BLaER1 treated with 17β-estradiol and CSF1 and Interleukin-3, amounts not matched to agents 10 nM and 100 nM (cell line): ENCODE measurements around the gene ZNF552.
"Not testable (repeated sequence)": the region's sequence is repeated elsewhere in the genome, so short reads cannot be mapped to it uniquely, and the experiment has no call there.

Source experiments
- H3K27ac ChIP-seq, 11 experiments: shearing (Covaris generic); formaldehyde crosslinking; 2 replicates each; pipeline ENCODE4 v1.8.1; 2022
- H3K27me3 ChIP-seq, 11 experiments: shearing (Covaris generic); formaldehyde crosslinking; 2 replicates each; pipeline ENCODE4 v1.8.1; 2022
- H3K36me3 ChIP-seq, 11 experiments: shearing (Covaris generic); formaldehyde crosslinking; 2 replicates each; pipeline ENCODE4 v1.8.1; 2022
- H3K4me1 ChIP-seq, 10 experiments: shearing (Covaris generic); formaldehyde crosslinking; 2 replicates each; pipeline ENCODE4 v1.8.1; 2022
- H3K4me2 ChIP-seq, 11 experiments: shearing (Covaris generic); formaldehyde crosslinking; 2 replicates each; pipeline ENCODE4 v1.8.1; 2022
- H3K4me3 ChIP-seq, 10 experiments: shearing (Covaris generic); formaldehyde crosslinking; 2 replicates each; pipeline ENCODE4 v1.8.1; 2022
- H3K9ac ChIP-seq, 11 experiments: shearing (Covaris generic); formaldehyde crosslinking; 2 replicates each; pipeline ENCODE4 v1.8.1; 2022
- H3K9me3 ChIP-seq, 11 experiments: shearing (Covaris generic); formaldehyde crosslinking; replicated peaks in 1 of 11; 2 replicates each; pipeline ENCODE4 v1.8.1; 2022
- H4K20me1 ChIP-seq, 11 experiments: shearing (Covaris generic); formaldehyde crosslinking; 2 replicates each; pipeline ENCODE4 v1.8.1; 2022
- Cebpa-rat ChIP-seq, 11 experiments: shearing (Covaris generic); IDR thresholded peaks; 2 replicates each; pipeline ENCODE4 v1.8.1; 2022

Gene ZNF552

GRCh38 chr19:57820599-57820998 lies 5.9 kb upstream of the ZNF552 start:
- Histone ChIP-seq H3K4me1 (peaks cover 23 to 34% (median 24%) of the 10 kb centered on the region in 10 experiments), H3K4me3 (peak overlapping the region; percentile 84 to 99 (median 94)), H3K27me3 (no peaks in the 10 kb centered on the region), H4K20me1 (peaks cover 0 to 57% (median 47%) of the 10 kb centered on the region in 11 experiments; a peak in 18 of 22 replicates), H3K9me3 (no peaks in the 10 kb centered on the region), H3K9ac (peak overlapping the region; percentile 85 to 96 (median 92)), H3K27ac (peak overlapping the region in 10 of 11 experiments; percentile 41 to 90 (median 86); a peak in 18 of 22 replicates), H3K4me2 (peak overlapping the region; percentile 84 to 95 (median 92)), H3K36me3 (peaks cover 9 to 51% (median 41%) of the 10 kb centered on the region in 11 experiments)
- no peak for TF ChIP-seq Cebpa-rat (IDR thresholded peaks at IDR 0.05)

GRCh38 chr19:57819475-57820148 lies 4.9 kb upstream of the ZNF552 start:
- Histone ChIP-seq H3K27ac (peak overlapping the region; percentile 41 to 90 (median 86)), H3K27me3 (no peaks in the 10 kb centered on the region), H3K36me3 (peaks cover 0 to 41% (median 31%) of the 10 kb centered on the region in 11 experiments; a peak in 20 of 22 replicates), H3K9ac (peak overlapping the region; percentile 85 to 96 (median 92)), H4K20me1 (peaks cover 0 to 47% (median 37%) of the 10 kb centered on the region in 11 experiments; a peak in 18 of 22 replicates), H3K4me2 (peak overlapping the region; percentile 84 to 95 (median 92)), H3K4me3 (peak overlapping the region; percentile 84 to 99 (median 94)), H3K9me3 (no peaks in the 10 kb centered on the region), H3K4me1 (peaks cover 24 to 36% (median 30%) of the 10 kb centered on the region in 10 experiments)
- TF ChIP-seq Cebpa-rat (IDR thresholded peaks at IDR 0.05) = no peak

- TF ChIP-seq Cebpa-rat (IDR thresholded peaks at IDR 0.05) = no peak
- Histone ChIP-seq H3K36me3 (peaks cover 0 to 29% (median 19%) of the 10 kb centered on the region in 11 experiments; a peak in 18 of 22 replicates), H4K20me1 (peaks cover 0 to 35% (median 25%) of the 10 kb centered on the region in 11 experiments; a peak in 15 of 22 replicates), H3K4me1 (peaks cover 31 to 46% (median 39%) of the 10 kb centered on the region in 10 experiments), H3K9ac (peak overlapping the region in 5 of 11 experiments; percentile 29 to 94 (median 91); a peak in 3 of 22 replicates), H3K27me3 (no peaks in the 10 kb centered on the region), H3K27ac (0 out of 22 replicates have a peak overlapping the region, but pooled peaks of 1 of the 11 experiments have one; percentile 83), H3K9me3 (no peaks in the 10 kb centered on the region), H3K4me2 (peak overlapping the region; percentile 84 to 95 (median 92); a peak in 20 of 22 replicates), H3K4me3 (peak overlapping the region in 1 of 10 experiments; percentile 93; a peak in 1 of 20 replicates)
Measured at GRCh38 chr19:57818378-57818777, 3.7 kb upstream of the ZNF552 start.

GRCh38 chr19:57817976-57818375 lies 3.3 kb upstream of the ZNF552 start:
- TF ChIP-seq Cebpa-rat (IDR thresholded peaks at IDR 0.05) = no peak
- Histone ChIP-seq H3K9me3 (no peaks in the 10 kb centered on the region), H3K4me1 (peaks cover 34 to 48% (median 42%) of the 10 kb centered on the region in 10 experiments), H4K20me1 (peaks cover 0 to 32% (median 21%) of the 10 kb centered on the region in 11 experiments; a peak in 14 of 22 replicates), H3K27ac (no peak overlapping the region), H3K4me2 (peak overlapping the region in 8 of 11 experiments; percentile 84 to 95 (median 92); a peak in 8 of 22 replicates), H3K4me3 (no peak overlapping the region), H3K9ac (0 out of 22 replicates have a peak overlapping the region, but pooled peaks of 1 of the 11 experiments have one; percentile 29), H3K36me3 (peaks cover 0 to 25% (median 16%) of the 10 kb centered on the region in 11 experiments; a peak in 17 of 22 replicates), H3K27me3 (no peaks in the 10 kb centered on the region)

- no peaks in the 10 kb centered on the region for H3K27me3 ChIP-seq
- H3K27ac ChIP-seq = no peak overlapping the region
- no peak overlapping the region for H3K4me3 ChIP-seq
- peaks cover 47 to 57% (median 53%) of the 10 kb centered on the region in 10 experiments for H3K4me1 ChIP-seq
- no peak overlapping the region for H3K4me2 ChIP-seq
- H3K9ac ChIP-seq = no peak overlapping the region
- no peak for TF ChIP-seq Cebpa-rat (IDR thresholded peaks at IDR 0.05)
- H3K9me3 ChIP-seq = no peaks in the 10 kb centered on the region
- peaks cover 0 to 28% (median 13%) of the 10 kb centered on the region in 11 experiments; a peak in 11 of 22 replicates for H4K20me1 ChIP-seq
- peaks cover 0 to 23% (median 7%) of the 10 kb centered on the region in 11 experiments; a peak in 15 of 22 replicates for H3K36me3 ChIP-seq
Measured at GRCh38 chr19:57816652-57817051, 1.9 kb upstream of the ZNF552 start.

GRCh38 chr19:57815247-57816075 lies 748 bp upstream of the ZNF552 start:
- Histone ChIP-seq H3K4me2 (peak overlapping the region; percentile 83 to 97 (median 92)), H3K36me3 (peaks cover 2 to 24% (median 11%) of the 10 kb centered on the region in 11 experiments; a peak in 21 of 22 replicates), H3K9me3 (no peaks in the 10 kb centered on the region), H3K27me3 (no peaks in the 10 kb centered on the region), H3K4me3 (peak overlapping the region; percentile 76 to 89 (median 84); a peak in 16 of 20 replicates), H4K20me1 (peaks cover 0 to 21% (median 9%) of the 10 kb centered on the region in 11 experiments; a peak in 8 of 22 replicates), H3K4me1 (peaks cover 41 to 51% (median 46%) of the 10 kb centered on the region in 10 experiments), H3K27ac (no peak overlapping the region; a peak in 1 of 22 replicates), H3K9ac (peak overlapping the region in 9 of 11 experiments; percentile 78 to 88 (median 84); a peak in 13 of 22 replicates)
- no peak for TF ChIP-seq Cebpa-rat (IDR thresholded peaks at IDR 0.05)

- no peaks in the 10 kb centered on the region for H3K27me3 ChIP-seq
- no peak for TF ChIP-seq Cebpa-rat (IDR thresholded peaks at IDR 0.05)
- H3K36me3 ChIP-seq = peaks cover 15 to 38% (median 26%) of the 10 kb centered on the region in 11 experiments
- H3K27ac ChIP-seq = peak overlapping the region; percentile 63 to 80 (median 71)
- H3K9ac ChIP-seq = peak overlapping the region; percentile 74 to 88 (median 84)
- H4K20me1 ChIP-seq = peaks cover 0 to 32% (median 15%) of the 10 kb centered on the region in 11 experiments; a peak in 11 of 22 replicates
- H3K4me2 ChIP-seq = peak overlapping the region; percentile 83 to 97 (median 92)
- H3K4me1 ChIP-seq = peaks cover 38 to 46% (median 44%) of the 10 kb centered on the region in 10 experiments
- peak overlapping the region; percentile 76 to 89 (median 84) for H3K4me3 ChIP-seq
- H3K9me3 ChIP-seq = no peaks in the 10 kb centered on the region
Measured at GRCh38 chr19:57813919-57814504, 701 bp downstream of the ZNF552 start.

- Histone ChIP-seq H3K4me1 (peaks cover 30 to 38% (median 36%) of the 10 kb centered on the region in 10 experiments), H3K36me3 (peaks cover 20 to 46% (median 32%) of the 10 kb centered on the region in 11 experiments), H4K20me1 (peaks cover 0 to 34% (median 15%) of the 10 kb centered on the region in 11 experiments; a peak in 11 of 22 replicates), H3K4me2 (peak overlapping the region; percentile 83 to 97 (median 92)), H3K4me3 (peak overlapping the region; percentile 76 to 89 (median 84)), H3K27ac (peak overlapping the region in 8 of 11 experiments; percentile 2 to 52 (median 11); a peak in 7 of 22 replicates), H3K9ac (peak overlapping the region in 5 of 11 experiments; percentile 61 to 87 (median 82); a peak in 6 of 22 replicates)
- H3K9me3 ChIP-seq, H3K27me3 ChIP-seq: not testable (repeated sequence)
Measured at GRCh38 chr19:57812975-57813820, 1.5 kb downstream of the ZNF552 start.
